Cardiac muscle cell (in vitro differentiated cells and primary cell): Measurements from ENCODE around the gene ADAP1. TPM values are rescaled to one million over a fixed set of nuclear protein-coding genes. Genes with fewer than 3 reads are reported as not detected.
A peak's percentile ranks its signal among the peaks of the same experiment; 100 is the strongest.
"Not testable (repeated sequence)": the region's sequence is repeated elsewhere in the genome, so short reads cannot be mapped to it uniquely, and the experiment has no call there.

Experiments
- DNase-seq, 2 donors: peaks; one replicate each; pipeline versions ENCODE4 v3.0.0 to v3.0.0-alpha.2; 2010 to 2017; ENCODE audit warnings: low read depth in 1 of 2, low spot score in 1 of 2
- H3K27ac ChIP-seq: fragments of 200-600 bp; sonication (generic); 2 replicates; pipeline ENCODE4 v1.5.1; 2016
- H3K27me3 ChIP-seq: fragments of 200-600 bp; sonication (generic); 2 replicates; pipeline ENCODE4 v1.6.0; 2016; ENCODE audit warnings: control low read depth
- H3K36me3 ChIP-seq: fragments of 200-600 bp; sonication (generic); 2 replicates; pipeline ENCODE4 v1.5.1; 2016; ENCODE audit warnings: control low read depth
- H3K4me1 ChIP-seq: fragments of 200-600 bp; sonication (generic); 2 replicates; pipeline ENCODE4 v1.8.1; 2017; ENCODE audit warnings: low read depth, mild to moderate bottlenecking, mixed run types
- H3K4me3 ChIP-seq: fragments of 200-600 bp; sonication (generic); 2 replicates; pipeline ENCODE4 v1.5.1; 2016; ENCODE audit warnings: mild to moderate bottlenecking
- H3K9me3 ChIP-seq: fragments of 200-600 bp; sonication (generic); 2 replicates; pipeline ENCODE4 v1.5.1; 2017; ENCODE audit warnings: low read depth, mild to moderate bottlenecking, control low read depth
- polyA plus RNA-seq: library from polyadenylated mRNA; unstranded; fragments of >200 nt; fragmentation: Nextera tagmentation; extraction: Ambion mirVana; gene quantifications from 2 replicates; pipeline ENCODE4 v1.2.1, GENCODE V29; 2016
- total RNA-seq: library from RNA; depleted of rRNA; stranded (reverse); fragments of >200 nt; gene quantifications from 2 replicates; pipeline ENCODE4 v1.2.3, GENCODE V29; 2016
- TF ChIP-seq, protein P1 (sequence below): IDR thresholded peaks from 2 replicates; pipeline ENCODE4 v1.5.1; 2012; ENCODE audit warnings: low read depth, mild to moderate bottlenecking, low read length

The ADAP1 gene
- total and polyA plus RNA-seq, 2 experiments from 2014 or later, result 12.0 to 14.4 TPM

DNA sequence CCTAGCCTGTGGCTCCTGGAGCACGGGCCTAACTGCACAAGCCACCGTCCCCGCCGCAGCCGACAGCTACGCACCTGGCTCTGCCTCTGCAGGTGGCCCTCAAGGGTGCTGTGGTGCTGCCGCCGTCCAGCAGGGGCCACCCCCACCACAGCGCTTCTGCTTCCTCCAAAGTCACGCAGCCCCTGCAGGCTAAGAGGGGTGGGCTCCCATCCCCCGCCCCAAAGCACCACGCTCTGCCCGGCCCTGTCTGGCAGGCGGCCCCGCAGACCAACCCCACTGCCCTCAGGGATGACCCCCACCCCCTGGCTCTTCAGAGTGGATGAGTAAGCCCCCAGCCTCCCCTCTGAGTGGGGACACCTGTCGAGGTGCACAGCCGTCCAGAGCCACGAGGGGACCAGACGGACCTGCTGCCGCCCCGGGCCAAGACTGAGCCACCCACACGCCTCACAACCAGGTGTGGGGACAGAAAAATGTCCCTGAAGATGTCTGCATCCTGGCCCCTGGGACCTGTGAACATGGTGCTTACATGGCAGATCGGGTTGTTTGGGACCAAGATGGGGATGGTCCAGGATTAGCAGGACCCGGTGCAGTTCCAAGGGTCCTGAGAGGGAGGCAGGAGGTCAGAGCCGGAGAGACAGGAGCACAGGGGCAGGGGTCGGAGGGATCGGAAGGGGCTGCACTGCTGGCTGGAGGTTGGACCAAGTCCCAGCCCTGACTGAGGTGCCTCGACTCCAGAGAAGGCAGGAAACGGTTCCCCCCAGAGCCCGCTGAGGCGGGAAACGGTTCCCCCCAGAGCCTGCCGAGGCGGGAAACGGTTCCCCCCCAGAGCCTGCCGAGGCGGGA is 9.0 kb upstream of the ADAP1 start:
- H3K36me3 ChIP-seq, result peaks cover 4% of the 10 kb centered on the region
- no peak overlapping the region for H3K4me3 ChIP-seq
- peak overlapping the region; percentile 98 for H3K27ac ChIP-seq
- no peaks in the 10 kb centered on the region for H3K27me3 ChIP-seq
- TF ChIP-seq, protein P1, sequence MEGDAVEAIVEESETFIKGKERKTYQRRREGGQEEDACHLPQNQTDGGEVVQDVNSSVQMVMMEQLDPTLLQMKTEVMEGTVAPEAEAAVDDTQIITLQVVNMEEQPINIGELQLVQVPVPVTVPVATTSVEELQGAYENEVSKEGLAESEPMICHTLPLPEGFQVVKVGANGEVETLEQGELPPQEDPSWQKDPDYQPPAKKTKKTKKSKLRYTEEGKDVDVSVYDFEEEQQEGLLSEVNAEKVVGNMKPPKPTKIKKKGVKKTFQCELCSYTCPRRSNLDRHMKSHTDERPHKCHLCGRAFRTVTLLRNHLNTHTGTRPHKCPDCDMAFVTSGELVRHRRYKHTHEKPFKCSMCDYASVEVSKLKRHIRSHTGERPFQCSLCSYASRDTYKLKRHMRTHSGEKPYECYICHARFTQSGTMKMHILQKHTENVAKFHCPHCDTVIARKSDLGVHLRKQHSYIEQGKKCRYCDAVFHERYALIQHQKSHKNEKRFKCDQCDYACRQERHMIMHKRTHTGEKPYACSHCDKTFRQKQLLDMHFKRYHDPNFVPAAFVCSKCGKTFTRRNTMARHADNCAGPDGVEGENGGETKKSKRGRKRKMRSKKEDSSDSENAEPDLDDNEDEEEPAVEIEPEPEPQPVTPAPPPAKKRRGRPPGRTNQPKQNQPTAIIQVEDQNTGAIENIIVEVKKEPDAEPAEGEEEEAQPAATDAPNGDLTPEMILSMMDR, result no peak
- H3K9me3 ChIP-seq, result no peaks in the 10 kb centered on the region
- H3K4me1 ChIP-seq, result peaks cover 26% of the 10 kb centered on the region
- DNase-seq, result no peak

DNA sequence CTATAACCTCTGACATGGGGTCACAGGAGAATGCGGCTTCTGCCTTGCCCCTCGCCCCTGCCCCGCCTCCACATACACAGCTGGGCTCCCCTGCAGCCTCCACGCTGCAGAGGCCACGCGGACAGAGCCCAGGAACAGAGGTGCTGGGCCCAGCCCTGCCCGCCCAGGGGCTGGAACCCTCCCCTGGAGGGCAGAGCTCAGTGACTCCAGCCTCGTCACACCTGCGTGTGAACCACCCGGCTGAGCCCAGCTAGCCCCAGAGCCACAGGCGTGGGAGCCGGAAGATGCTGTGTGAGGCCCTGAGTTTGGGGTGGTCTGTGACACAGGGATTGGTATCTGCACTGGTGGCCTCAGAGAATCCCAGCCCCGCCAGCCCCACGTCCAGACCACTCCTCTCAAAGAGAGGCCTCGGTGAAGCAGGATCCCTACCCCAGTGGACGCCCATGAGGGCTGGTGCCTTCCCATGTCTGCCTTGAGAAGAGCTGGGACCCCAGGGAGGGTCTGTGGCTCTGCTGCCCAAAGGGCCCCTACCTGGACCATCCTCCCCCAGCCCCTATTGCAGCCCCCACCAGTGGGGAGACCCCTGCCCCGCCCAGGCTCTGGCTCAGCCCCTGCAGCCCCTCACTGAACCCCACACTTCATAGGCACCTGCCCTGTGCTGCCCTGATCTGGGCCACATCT is 8.1 kb upstream of the ADAP1 start:
- TF ChIP-seq, protein P1, result no peak
- Histone ChIP-seq H3K9me3 (no peaks in the 10 kb centered on the region), H3K4me3 (no peak overlapping the region), H3K4me1 (peaks cover 26% of the 10 kb centered on the region), H3K27me3 (no peaks in the 10 kb centered on the region), H3K36me3 (no peaks in the 10 kb centered on the region), H3K27ac (no peak overlapping the region)
- no peak for DNase-seq

DNA sequence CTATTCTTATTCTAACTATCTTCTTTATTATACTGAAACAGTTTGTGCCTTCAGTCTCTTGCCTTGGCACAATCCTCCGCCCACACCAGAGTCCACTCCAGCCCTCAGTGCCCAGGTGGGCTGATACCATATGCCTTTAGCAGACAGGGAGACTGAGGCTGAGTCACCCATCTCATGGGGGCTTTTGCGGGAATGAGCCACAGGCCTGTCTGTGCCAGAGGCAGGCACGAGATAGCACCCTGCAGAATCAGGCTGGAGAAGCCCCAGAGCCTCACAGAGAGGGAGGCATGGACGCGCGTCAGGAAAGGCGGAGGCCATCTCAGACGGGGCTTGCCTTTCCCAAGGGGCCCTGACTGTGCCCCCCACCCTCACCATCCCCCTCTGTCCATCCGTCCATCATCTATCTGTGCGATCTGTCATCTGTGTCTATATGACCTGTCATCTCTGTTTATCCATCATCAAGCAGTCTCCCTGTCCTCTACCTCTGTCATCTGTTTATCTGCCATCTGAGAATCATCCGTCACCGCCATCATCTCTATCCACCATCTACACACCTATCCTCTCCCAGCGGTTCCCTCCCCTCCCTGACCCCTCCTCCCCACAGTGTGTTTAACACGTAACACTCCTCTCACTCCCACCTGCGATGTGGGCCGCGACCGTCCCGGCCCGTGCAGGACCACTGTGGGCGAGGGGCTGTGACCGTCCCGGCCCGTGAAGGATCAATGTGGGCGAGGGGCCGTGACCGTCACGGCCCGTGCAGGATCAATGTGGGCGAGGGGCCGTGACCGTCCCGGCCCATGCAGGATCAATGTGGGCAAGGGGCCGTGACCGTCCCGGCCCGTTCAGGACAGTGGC is 7.3 kb upstream of the ADAP1 start:
- TF ChIP-seq, protein P1, result no peak
- DNase-seq, result no peak
- no peaks in the 10 kb centered on the region for H3K36me3 ChIP-seq

DNA sequence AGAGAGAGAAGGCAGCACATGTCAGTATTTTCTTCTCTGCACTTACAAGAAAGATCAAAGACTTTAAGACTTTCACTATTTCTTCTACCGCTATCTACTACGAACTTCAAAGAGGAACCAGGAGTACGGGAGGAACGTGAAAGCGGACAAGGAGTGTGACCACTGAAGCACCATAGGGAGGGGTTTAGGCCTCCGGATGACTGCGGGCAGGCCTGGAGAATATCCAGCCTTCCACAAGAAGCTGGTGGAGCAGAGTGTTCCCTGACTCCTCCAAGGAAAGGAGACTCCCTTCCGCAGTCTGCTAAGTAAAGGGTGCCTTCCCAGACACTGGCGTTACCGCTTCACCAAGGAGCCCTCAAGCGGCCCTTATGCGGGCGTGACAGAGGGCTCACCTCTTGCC is 6.5 kb upstream of the ADAP1 start:
- peaks cover 26% of the 10 kb centered on the region for H3K4me1 ChIP-seq
- H3K9me3 ChIP-seq, H3K27me3 ChIP-seq, H3K36me3 ChIP-seq, H3K4me3 ChIP-seq: not testable (repeated sequence)
- peak in 1 of 2 donors; percentile 57 for DNase-seq
- peak overlapping the region; percentile 80 for H3K27ac ChIP-seq

More for the DNA sequence above, 7.3 kb upstream of the ADAP1 start:
- Histone ChIP-seq H3K4me3 (no peak overlapping the region), H3K27me3 (no peaks in the 10 kb centered on the region), H3K4me1 (peaks cover 26% of the 10 kb centered on the region), H3K9me3 (no peaks in the 10 kb centered on the region), H3K27ac (peak overlapping the region; percentile 80)

DNA sequence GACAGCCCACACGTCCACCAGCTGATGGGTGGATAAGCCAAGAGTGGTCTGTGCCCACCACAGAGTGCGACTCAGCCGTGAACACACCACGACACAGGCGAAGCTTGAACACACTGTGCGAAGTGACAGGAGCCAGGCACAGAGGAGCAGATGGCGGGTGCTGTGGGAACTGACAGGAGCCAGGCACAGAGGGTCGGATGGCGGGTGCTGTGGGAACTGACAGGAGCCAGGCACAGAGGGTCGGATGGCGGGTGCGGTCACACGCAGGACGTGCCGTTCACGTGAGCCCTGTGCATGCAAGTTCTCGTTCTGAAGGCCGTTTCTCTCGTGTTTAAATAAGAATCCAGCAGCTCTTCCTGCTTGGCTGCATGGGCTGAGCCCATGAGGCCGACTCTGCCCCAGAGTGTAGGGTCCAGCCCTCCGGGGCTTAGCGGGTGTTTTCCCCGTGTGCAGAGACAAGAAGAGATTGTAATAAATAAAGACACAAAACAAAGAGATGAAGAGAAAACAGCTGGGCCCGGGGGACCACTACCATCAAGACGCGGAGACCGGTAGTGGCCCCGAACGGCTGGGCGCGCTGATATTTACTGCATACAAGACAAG is 5.9 kb upstream of the ADAP1 start:
- peak in 1 of 2 donors; percentile 34 for DNase-seq
- H3K27me3 ChIP-seq, result peaks cover 7% of the 10 kb centered on the region
- TF ChIP-seq, protein P1, result no peak
- H3K4me1 ChIP-seq, result peaks cover 21% of the 10 kb centered on the region
- no peak overlapping the region for H3K4me3 ChIP-seq
- H3K36me3 ChIP-seq, result no peaks in the 10 kb centered on the region
- peak overlapping the region; percentile 80 for H3K27ac ChIP-seq
- no peaks in the 10 kb centered on the region for H3K9me3 ChIP-seq

DNA sequence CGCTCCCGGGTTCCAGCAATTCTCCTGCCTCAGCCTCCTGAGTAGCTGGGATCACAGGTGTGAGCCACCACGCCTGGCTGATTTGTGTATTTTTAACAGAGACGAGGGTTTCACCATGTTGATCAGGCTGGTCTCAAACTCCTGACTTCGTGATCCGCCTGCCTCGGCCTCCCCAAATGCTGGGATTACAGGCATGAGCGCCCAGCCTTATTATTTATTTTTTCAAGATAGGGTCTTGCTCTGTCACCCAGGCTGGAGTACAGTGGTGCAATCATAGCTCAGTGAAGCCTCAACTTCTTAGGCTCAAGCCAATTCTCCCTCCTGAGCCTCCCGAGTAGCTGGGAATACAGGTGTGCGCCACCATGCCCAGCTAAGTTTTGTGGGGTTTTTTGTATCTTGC is 5.3 kb upstream of the ADAP1 start:
- Histone ChIP-seq H3K27ac (peak overlapping the region; percentile 80), H3K27me3 (peaks cover 12% of the 10 kb centered on the region), H3K4me1 (peaks cover 14% of the 10 kb centered on the region)
- DNase-seq, H3K36me3 ChIP-seq, H3K4me3 ChIP-seq, H3K9me3 ChIP-seq: not testable (repeated sequence)
